Neural cell (in vitro differentiated cells): ENCODE data around the gene ARFRP1. TPM values are rescaled to one million over a fixed set of nuclear protein-coding genes. Genes with fewer than 3 reads are reported as not detected.

Experiments used
- H2AFZ ChIP-seq: fragments of 200-600, 300-800 bp; sonication (generic), shearing (Covaris generic); 2 replicates; pipeline ENCODE4 v1.6.0; 2014; ENCODE audit warnings: low read depth, mild to moderate bottlenecking, antibody characterized with exemption, low read length, moderate library complexity
- H3F3A ChIP-seq: fragments of 200-600 bp; shearing (Covaris generic); 2 replicates; pipeline ENCODE4 v1.6.1; 2016; ENCODE audit warnings: mild to moderate bottlenecking, moderate library complexity, mixed read lengths, antibody characterized with exemption, low read length; ENCODE audit not compliant: insufficient read depth, poor library complexity, severe bottlenecking
- H3K27ac ChIP-seq: fragments of 200-600, 300-800 bp; sonication (generic), shearing (Covaris generic); 2 replicates; pipeline ENCODE4 v1.5.1; 2014; ENCODE audit warnings: mild to moderate bottlenecking, low read length, moderate library complexity
- H3K27me3 ChIP-seq: fragments of 300-800, 200-600 bp; sonication (generic), shearing (Covaris generic); 2 replicates; pipeline ENCODE4 v1.6.0; 2014; ENCODE audit warnings: mild to moderate bottlenecking, low read depth, low read length, moderate library complexity; ENCODE audit not compliant: insufficient read depth
- H3K36me3 ChIP-seq: fragments of 300-800, 200-600 bp; sonication (generic), shearing (Covaris generic); 2 replicates; pipeline ENCODE4 v1.5.1; 2014; ENCODE audit warnings: mild to moderate bottlenecking, antibody characterized with exemption, low read length, moderate library complexity; ENCODE audit not compliant: insufficient read depth
- H3K4me2 ChIP-seq: fragments of 300-800, 200-600 bp; sonication (generic), shearing (Covaris generic); 2 replicates; pipeline ENCODE4 v1.6.0; 2014; ENCODE audit warnings: mild to moderate bottlenecking, low read length
- H3K4me3 ChIP-seq: fragments of 300-800, 200-600 bp; sonication (generic), shearing (Covaris generic); 2 replicates; pipeline ENCODE4 v1.5.1; 2014; ENCODE audit warnings: mild to moderate bottlenecking, low read length, moderate library complexity
- H3K79me2 ChIP-seq: fragments of 200-600 bp; shearing (Covaris generic); replicated peaks from 2 replicates; pipeline ENCODE4 v1.6.0; 2014; ENCODE audit warnings: mild to moderate bottlenecking, low read length, moderate library complexity; ENCODE audit not compliant: insufficient read depth
- H3K9ac ChIP-seq: fragments of 300-800, 200-600 bp; sonication (generic), shearing (Covaris generic); 2 replicates; pipeline ENCODE4 v1.6.1; 2016; ENCODE audit warnings: mild to moderate bottlenecking, low read length, mixed read lengths
- H3K9me2 ChIP-seq: fragments of 200-600 bp; shearing (Covaris generic); 2 replicates; pipeline ENCODE4 v1.6.1; 2016; ENCODE audit warnings: mild to moderate bottlenecking, low read length, mixed read lengths; ENCODE audit not compliant: insufficient read depth
- H3K9me3 ChIP-seq: fragments of 200-600, 300-800 bp; sonication (generic), shearing (Covaris generic); 2 replicates; pipeline ENCODE4 v1.6.1; 2016; ENCODE audit warnings: mild to moderate bottlenecking, mixed run types, low read length, moderate library complexity, mixed read lengths
- H4K20me1 ChIP-seq: fragments of 200-600 bp; shearing (Covaris generic); 2 replicates; pipeline ENCODE4 v1.6.1; 2016; ENCODE audit warnings: mild to moderate bottlenecking, mixed run types; ENCODE audit not compliant: insufficient read depth
- CTCF ChIP-seq: fragments of 450-650 bp; IDR thresholded peaks from 2 replicates; pipeline ENCODE4 v1.5.1; 2014; ENCODE audit warnings: antibody characterized with exemption, mild to moderate bottlenecking, moderate library complexity; ENCODE audit not compliant: poor library complexity, severe bottlenecking
- EP300 ChIP-seq: fragments of 450-650 bp; conservative IDR thresholded peaks from 2 replicates; pipeline ENCODE4 v1.6.1; 2014; ENCODE audit warnings: antibody characterized with exemption, mild to moderate bottlenecking, moderate library complexity; ENCODE audit not compliant: poor library complexity, severe bottlenecking
- EZH2 ChIP-seq: fragments of 200-600, 300-800 bp; shearing (Covaris generic), sonication (generic); IDR thresholded peaks from 2 replicates; pipeline ENCODE4 v1.6.1; 2014; ENCODE audit warnings: antibody characterized with exemption, low read length, borderline replicate concordance, mild to moderate bottlenecking; ENCODE audit not compliant: insufficient read depth, poor library complexity, severe bottlenecking
- MXI1 ChIP-seq: fragments of 450-650 bp; conservative IDR thresholded peaks from 2 replicates; pipeline ENCODE4 v1.6.1; 2014; ENCODE audit warnings: antibody characterized with exemption, mild to moderate bottlenecking; ENCODE audit not compliant: poor library complexity, severe bottlenecking
- POLR2AphosphoS5 ChIP-seq: IDR thresholded peaks from 2 replicates; pipeline ENCODE4 v1.6.1; 2012
- RAD21 ChIP-seq: fragments of 450-650 bp; conservative IDR thresholded peaks from 2 replicates; pipeline ENCODE4 v1.6.1; 2014; ENCODE audit warnings: antibody characterized with exemption, mild to moderate bottlenecking, moderate library complexity
- SMC3 ChIP-seq: fragments of 450-650 bp; conservative IDR thresholded peaks from 2 replicates; pipeline ENCODE4 v1.6.1; 2014; ENCODE audit warnings: antibody characterized with exemption, mild to moderate bottlenecking, moderate library complexity; ENCODE audit not compliant: poor library complexity
- TAF1 ChIP-seq: IDR thresholded peaks from 2 replicates; pipeline ENCODE4 v1.6.1; 2012; ENCODE audit warnings: low read depth
- polyA plus RNA-seq: library from polyadenylated mRNA; depleted of rRNA; stranded (reverse); fragments of >200 nt; gene quantifications from 2 replicates; pipeline ENCODE4 v1.2.3, GENCODE V29; 2014
- TF ChIP-seq, protein P1 (sequence below): IDR thresholded peaks from 2 replicates; pipeline ENCODE4 v1.6.1; 2012; ENCODE audit warnings: borderline replicate concordance

The ARFRP1 gene
- polyA plus RNA-seq, 1 donor from 2014 or later: 70.9 TPM

DNA sequence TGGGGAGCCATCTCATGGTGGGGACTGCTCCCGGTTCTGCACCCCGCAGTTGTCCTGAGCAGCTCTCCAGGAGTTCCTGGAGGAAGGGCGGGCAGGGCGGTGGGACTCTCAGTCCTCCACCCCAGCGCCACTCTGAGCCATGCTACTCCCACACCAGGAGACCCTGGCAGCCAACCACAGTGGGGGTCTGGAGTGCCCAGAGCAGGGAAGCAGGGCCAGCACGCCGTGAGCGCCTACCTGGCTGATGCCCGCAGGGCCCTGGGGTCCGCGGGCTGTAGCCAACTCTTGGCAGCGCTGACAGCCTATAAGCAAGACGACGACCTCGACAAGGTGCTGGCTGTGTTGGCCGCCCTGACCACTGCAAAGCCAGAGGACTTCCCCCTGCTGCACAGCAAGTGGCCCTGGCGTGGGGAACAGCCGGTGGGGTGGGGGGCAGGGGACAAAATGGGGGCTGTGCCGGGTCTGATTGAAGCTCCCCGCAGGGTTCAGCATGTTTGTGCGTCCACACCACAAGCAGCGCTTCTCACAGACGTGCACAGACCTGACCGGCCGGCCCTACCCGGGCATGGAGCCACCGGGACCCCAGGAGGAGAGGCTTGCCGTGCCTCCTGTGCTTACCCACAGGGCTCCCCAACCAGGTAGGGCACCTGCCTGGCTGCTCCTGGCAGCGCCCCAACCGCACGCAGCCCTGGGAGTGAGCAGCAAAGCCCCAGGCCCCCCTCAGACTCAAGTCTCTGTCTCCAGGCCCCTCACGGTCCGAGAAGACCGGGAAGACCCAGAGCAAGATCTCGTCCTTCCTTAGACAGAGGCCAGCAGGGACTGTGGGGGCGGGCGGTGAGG is 13.0 kb downstream of the ARFRP1 start:
- Histone ChIP-seq H3K9me2 (no peaks in the 10 kb centered on the region), H3K36me3 (no peaks in the 10 kb centered on the region), H3K4me3 (no peak overlapping the region), H3K27me3 (no peaks in the 10 kb centered on the region), H3K27ac (no peak overlapping the region), H3K9me3 (no peaks in the 10 kb centered on the region), H3K79me2 (no peaks in the 10 kb centered on the region), H3F3A (no peaks in the 10 kb centered on the region), H2AFZ (no peak overlapping the region), H3K9ac (no peak overlapping the region), H3K4me2 (no peak overlapping the region), H4K20me1 (no peaks in the 10 kb centered on the region)
- TF ChIP-seq EZH2: no peak
- no peak for TF ChIP-seq POLR2AphosphoS5
- TF ChIP-seq TAF1: no peak
- TF ChIP-seq CTCF: no peak
- no peak for TF ChIP-seq RAD21
- TF ChIP-seq MXI1: no peak
- no peak for TF ChIP-seq EP300
- TF ChIP-seq SMC3: no peak
- TF ChIP-seq, protein P1, sequence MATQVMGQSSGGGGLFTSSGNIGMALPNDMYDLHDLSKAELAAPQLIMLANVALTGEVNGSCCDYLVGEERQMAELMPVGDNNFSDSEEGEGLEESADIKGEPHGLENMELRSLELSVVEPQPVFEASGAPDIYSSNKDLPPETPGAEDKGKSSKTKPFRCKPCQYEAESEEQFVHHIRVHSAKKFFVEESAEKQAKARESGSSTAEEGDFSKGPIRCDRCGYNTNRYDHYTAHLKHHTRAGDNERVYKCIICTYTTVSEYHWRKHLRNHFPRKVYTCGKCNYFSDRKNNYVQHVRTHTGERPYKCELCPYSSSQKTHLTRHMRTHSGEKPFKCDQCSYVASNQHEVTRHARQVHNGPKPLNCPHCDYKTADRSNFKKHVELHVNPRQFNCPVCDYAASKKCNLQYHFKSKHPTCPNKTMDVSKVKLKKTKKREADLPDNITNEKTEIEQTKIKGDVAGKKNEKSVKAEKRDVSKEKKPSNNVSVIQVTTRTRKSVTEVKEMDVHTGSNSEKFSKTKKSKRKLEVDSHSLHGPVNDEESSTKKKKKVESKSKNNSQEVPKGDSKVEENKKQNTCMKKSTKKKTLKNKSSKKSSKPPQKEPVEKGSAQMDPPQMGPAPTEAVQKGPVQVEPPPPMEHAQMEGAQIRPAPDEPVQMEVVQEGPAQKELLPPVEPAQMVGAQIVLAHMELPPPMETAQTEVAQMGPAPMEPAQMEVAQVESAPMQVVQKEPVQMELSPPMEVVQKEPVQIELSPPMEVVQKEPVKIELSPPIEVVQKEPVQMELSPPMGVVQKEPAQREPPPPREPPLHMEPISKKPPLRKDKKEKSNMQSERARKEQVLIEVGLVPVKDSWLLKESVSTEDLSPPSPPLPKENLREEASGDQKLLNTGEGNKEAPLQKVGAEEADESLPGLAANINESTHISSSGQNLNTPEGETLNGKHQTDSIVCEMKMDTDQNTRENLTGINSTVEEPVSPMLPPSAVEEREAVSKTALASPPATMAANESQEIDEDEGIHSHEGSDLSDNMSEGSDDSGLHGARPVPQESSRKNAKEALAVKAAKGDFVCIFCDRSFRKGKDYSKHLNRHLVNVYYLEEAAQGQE: no peak

DNA sequence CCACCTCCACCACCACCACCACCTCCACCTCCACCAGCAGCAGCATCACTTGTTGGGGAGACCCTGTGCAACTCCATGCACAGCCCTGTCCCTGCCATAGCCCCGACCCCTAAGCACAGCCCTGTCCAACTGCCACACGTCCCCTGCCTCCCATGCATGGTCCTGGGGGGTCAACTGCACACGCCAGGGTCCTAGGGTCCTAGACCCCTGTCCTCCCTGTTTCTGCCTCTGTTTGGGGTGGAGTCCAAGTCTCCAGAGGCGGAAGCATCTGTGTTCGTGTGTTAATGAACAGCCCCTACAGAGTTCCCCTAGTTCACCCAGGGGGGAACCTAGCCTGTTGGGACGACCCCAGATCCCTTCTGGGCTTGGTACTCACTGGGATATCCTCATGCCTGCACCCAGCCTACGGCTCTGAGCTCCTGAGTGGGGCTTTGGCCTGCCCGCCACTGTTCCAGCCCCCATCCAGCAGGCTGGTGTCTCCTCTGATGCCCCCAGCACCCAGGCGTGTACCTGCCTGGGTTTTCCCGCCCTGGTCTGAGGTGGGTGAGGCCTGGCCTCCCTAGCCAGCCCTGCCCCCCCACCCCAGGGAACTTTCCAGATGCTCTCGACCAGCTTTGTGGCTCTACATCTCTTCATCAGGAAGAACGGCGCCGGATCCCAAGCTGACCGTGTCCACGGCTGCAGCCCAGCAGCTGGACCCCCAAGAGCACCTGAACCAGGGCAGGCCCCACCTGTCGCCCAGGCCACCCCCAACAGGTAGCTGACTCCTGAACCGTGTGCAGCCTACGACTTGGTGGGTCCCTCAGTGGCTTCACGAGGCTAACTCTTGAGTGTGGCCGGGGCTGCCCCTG is 13.8 kb downstream of the ARFRP1 start:
- Histone ChIP-seq H3K27me3 (no peaks in the 10 kb centered on the region), H3K9ac (no peak overlapping the region), H3K9me3 (no peaks in the 10 kb centered on the region), H3F3A (no peaks in the 10 kb centered on the region), H3K27ac (no peak overlapping the region), H3K36me3 (no peaks in the 10 kb centered on the region), H2AFZ (no peak overlapping the region), H4K20me1 (no peaks in the 10 kb centered on the region), H3K4me3 (no peak overlapping the region), H3K79me2 (no peaks in the 10 kb centered on the region), H3K4me2 (no peak overlapping the region), H3K9me2 (no peaks in the 10 kb centered on the region)
- TF ChIP-seq, protein P1: no peak
- TF ChIP-seq SMC3 (no peak), POLR2AphosphoS5 (no peak), RAD21 (no peak), TAF1 (no peak), EZH2 (no peak), CTCF (no peak), MXI1 (no peak), EP300 (no peak)
